Tibial nerve (tissue), 4 donors: Measurements from ENCODE around the gene CDCA8. TPM values are rescaled to one million over a fixed set of nuclear protein-coding genes. Genes with fewer than 3 reads are reported as not detected.

ENCODE experiments used
- DNase-seq, 2 donors: peaks; one replicate each; pipeline ENCODE4 v3.0.0-alpha.2; 2019; ENCODE audit warnings: low spot score in 2 of 2
- H3K27ac ChIP-seq, 4 donors: fragments of 200-600 bp; sonication (generic) in 3 of 4; one replicate each; pipeline ENCODE4 v1.5.1; 2017 to 2019; ENCODE audit warnings: mild to moderate bottlenecking in 1 of 4
- H3K27me3 ChIP-seq, 2 donors: fragments of 200-600 bp; sonication (generic) in 1 of 2; one replicate each; pipeline versions ENCODE4 v1.5.1 to v1.6.0; 2017 to 2019
- H3K36me3 ChIP-seq, 3 donors: fragments of 200-600 bp; sonication (generic); one replicate each; pipeline ENCODE4 v1.5.1; 2018 to 2019
- H3K4me1 ChIP-seq, 4 donors: fragments of 200-600 bp; sonication (generic) in 3 of 4; one replicate each; pipeline ENCODE4 v1.5.1; 2017 to 2019
- H3K4me3 ChIP-seq, 4 donors: fragments of 200-600 bp; sonication (generic) in 3 of 4; one replicate each; pipeline ENCODE4 v1.5.1; 2017 to 2019; ENCODE audit warnings: mild to moderate bottlenecking in 1 of 4, moderate library complexity in 1 of 4
- H3K9me3 ChIP-seq, 4 donors: fragments of 200-600 bp; sonication (generic) in 3 of 4; one replicate each; pipeline ENCODE4 v1.5.1; 2017 to 2019
- CTCF ChIP-seq, 5 experiments: fragments of 200-600 bp in 3 of 5; fragments of 450-650 bp in 2 of 5; sonication (generic) in 3 of 5; IDR thresholded peaks; one replicate each; pipeline ENCODE4 v1.5.1; 2016 to 2019; ENCODE audit warnings: antibody characterized with exemption in 5 of 5, mild to moderate bottlenecking in 3 of 5, moderate library complexity in 2 of 5
- EP300 ChIP-seq, 2 donors: sonication (generic); formaldehyde crosslinking; IDR thresholded peaks; one replicate each; pipeline ENCODE4 v1.6.1; 2017; ENCODE audit warnings: antibody characterized with exemption in 2 of 2, mild to moderate bottlenecking in 1 of 2
- POLR2A ChIP-seq, 2 donors: fragments of 450-650 bp; IDR thresholded peaks; one replicate each; pipeline ENCODE4 v1.6.1; 2017; ENCODE audit warnings: antibody characterized with exemption in 2 of 2, mild to moderate bottlenecking in 2 of 2, moderate library complexity in 2 of 2
- WGBS, 2 donors: methylation state at CpG; one replicate each; pipeline ENCODE4 v1.1.5; 2018; 5-methylcytosine and 5-hydroxymethylcytosine counted together
- total RNA-seq, 4 donors: library from RNA; depleted of rRNA; stranded (reverse); fragments of >200 nt; gene quantifications; one replicate each; pipeline ENCODE4 v1.1.0, GENCODE V29; 2016

CDCA8 gene
- total RNA-seq, 4 donors from 2014 or later: 0.66 to 0.98 (median 0.90) TPM; not detected in 1

DNA sequence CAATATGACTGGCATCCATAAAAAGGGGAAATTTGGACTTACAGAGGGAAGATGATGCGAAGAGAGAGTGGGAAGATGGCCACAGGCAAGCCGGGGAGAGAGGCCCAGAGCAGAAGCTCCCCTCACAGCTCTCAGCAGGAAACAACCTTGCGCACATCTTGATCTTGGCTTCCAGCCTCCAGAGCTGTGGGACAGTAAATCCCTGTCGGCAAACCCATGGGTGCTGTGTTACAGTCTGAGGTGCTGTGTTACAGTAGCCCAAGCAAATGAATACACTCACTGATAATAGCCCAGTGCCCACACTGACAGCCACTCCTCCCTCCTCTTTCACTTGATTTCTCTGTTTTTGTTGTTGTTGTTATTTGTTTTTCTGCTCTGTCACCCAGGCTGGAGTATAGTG lies 22.4 kb downstream of the CDCA8 start:
- Histone ChIP-seq H3K9me3 (no peaks in the 10 kb centered on the region), H3K4me3 (no peak overlapping the region), H3K4me1 (no peaks in the 10 kb centered on the region), H3K27me3 (peaks cover 0 to 5% of the 10 kb centered on the region in 2 donors), H3K36me3 (no peaks in the 10 kb centered on the region), H3K27ac (no peak overlapping the region)
- WGBS, 2 donors: 77 to 82% methylated on average over 4 of the region's 4 CpGs
- no peak for TF ChIP-seq CTCF (IDR thresholded peaks at IDR 0.05)
- no peak for TF ChIP-seq POLR2A (IDR thresholded peaks at IDR 0.05)
- no peak for TF ChIP-seq EP300 (IDR thresholded peaks at IDR 0.05)
- no peak for DNase-seq

DNA sequence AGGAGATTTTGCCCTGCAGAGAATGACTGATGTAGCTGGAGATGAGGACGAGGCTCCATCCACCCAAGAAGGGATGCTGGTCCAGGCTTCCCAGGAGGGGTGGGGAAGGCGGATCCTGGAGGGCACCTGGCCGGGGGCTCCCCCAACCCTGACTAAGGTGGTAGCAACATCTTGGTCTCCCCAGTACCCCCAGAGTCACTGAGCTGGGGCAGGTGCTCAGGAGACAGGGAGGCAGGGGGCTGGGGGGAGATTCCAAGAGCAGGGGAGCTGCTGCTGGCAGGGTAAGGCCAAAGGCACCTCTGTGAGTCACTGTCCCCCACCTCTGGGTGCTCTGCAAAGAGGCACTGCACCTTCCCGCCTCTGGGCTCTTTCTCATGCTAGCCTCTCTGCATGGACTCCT lies 24.0 kb downstream of the CDCA8 start:
- Histone ChIP-seq H3K9me3 (no peaks in the 10 kb centered on the region), H3K27me3 (peaks cover 0 to 5% of the 10 kb centered on the region in 2 donors), H3K27ac (no peak overlapping the region), H3K36me3 (no peaks in the 10 kb centered on the region), H3K4me1 (peaks cover 0 to 2% (median under 1%) of the 10 kb centered on the region in 4 donors), H3K4me3 (no peak overlapping the region)
- WGBS, 2 donors: 80 to 96% methylated on average over 2 to 4 of the region's 4 CpGs
- no peak for DNase-seq
- no peak for TF ChIP-seq EP300 (IDR thresholded peaks at IDR 0.05)
- TF ChIP-seq CTCF (IDR thresholded peaks at IDR 0.05): no peak
- no peak for TF ChIP-seq POLR2A (IDR thresholded peaks at IDR 0.05)

DNA sequence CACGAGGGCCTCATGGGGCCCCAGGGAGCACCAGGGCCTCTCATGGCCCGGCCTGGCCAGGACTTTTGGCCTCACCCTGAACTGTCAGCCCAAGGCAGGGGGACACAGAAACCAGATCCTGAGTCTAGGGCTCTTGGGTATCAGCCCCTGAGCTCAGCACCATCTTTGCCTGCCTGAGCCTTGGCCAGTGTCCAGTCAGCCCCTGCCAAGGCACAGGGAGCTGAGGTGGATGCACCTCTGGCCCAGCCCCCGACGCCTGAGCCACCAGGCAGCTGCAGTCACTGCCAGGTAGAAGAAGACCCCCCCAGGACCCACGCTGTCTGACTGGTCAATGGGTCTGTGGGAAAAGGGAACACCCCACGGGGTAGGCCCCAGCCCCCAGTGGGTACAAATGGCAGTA lies 25.3 kb downstream of the CDCA8 start:
- 68 to 70% methylated on average over 4 to 5 of the region's 6 CpGs for WGBS, 2 donors
- DNase-seq: no peak
- Histone ChIP-seq H3K4me3 (no peak overlapping the region), H3K27me3 (peaks cover 0 to 5% of the 10 kb centered on the region in 2 donors), H3K36me3 (no peaks in the 10 kb centered on the region), H3K9me3 (no peaks in the 10 kb centered on the region), H3K4me1 (peaks cover 0 to 14% (median 5%) of the 10 kb centered on the region in 4 donors), H3K27ac (no peak overlapping the region)
- TF ChIP-seq CTCF (IDR thresholded peaks at IDR 0.05): no peak
- no peak for TF ChIP-seq POLR2A (IDR thresholded peaks at IDR 0.05)
- TF ChIP-seq EP300 (IDR thresholded peaks at IDR 0.05): no peak

- H3K4me3 ChIP-seq: no peak overlapping the region
- peaks cover 0 to 5% of the 10 kb centered on the region in 2 donors for H3K27me3 ChIP-seq
- no peaks in the 10 kb centered on the region for H3K9me3 ChIP-seq
- no peaks in the 10 kb centered on the region for H3K36me3 ChIP-seq
- WGBS, 2 donors: 84 to 85% methylated on average over 17 to 25 of the region's 26 CpGs
- DNase-seq: no peak
- H3K4me1 ChIP-seq: peaks cover 0 to 21% (median 6%) of the 10 kb centered on the region in 4 donors
- H3K27ac ChIP-seq: no peak overlapping the region
- TF ChIP-seq CTCF (IDR thresholded peaks at IDR 0.05) (no peak), POLR2A (IDR thresholded peaks at IDR 0.05) (no peak), EP300 (IDR thresholded peaks at IDR 0.05) (no peak)
Observed at GRCh38 chr1:37718181-37718900, 26.0 kb downstream of the CDCA8 start.

DNA sequence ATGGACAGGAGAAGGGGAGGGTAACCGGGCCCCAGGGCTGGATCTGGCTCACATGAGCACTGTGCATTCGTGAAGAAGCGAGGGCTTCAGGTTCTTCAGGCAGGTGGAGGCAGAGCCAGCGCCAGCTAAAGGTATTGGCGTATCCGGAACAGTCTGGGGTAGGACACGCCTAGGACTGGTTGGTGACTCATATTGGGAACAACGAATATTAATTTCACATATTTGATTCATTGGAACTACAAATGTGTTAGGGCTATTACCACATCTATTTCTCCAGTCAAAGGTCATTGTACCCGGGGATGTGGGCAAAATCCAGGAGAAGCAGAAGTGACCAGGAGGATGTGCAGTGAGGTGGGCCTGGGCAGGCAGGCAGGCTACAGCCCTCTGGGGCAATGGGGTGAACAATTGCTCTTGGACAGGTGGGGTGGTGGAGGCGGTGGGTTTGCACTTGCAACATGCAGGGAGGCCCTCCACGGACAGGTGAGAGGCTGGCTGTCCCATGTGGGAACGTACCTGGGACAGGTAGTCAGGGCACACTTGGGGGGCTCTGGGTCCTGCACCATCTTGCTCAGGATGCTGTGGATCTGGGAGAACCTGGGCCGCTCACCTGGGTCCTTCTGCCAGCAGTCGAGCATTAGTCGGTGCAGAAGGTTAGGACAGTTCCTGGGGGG lies 26.7 kb downstream of the CDCA8 start:
- Histone ChIP-seq H3K4me1 (peaks cover 0 to 25% (median 6%) of the 10 kb centered on the region in 4 donors), H3K4me3 (no peak overlapping the region), H3K9me3 (no peaks in the 10 kb centered on the region), H3K27me3 (peaks cover 0 to 5% of the 10 kb centered on the region in 2 donors), H3K36me3 (no peaks in the 10 kb centered on the region), H3K27ac (no peak overlapping the region)
- TF ChIP-seq POLR2A (IDR thresholded peaks at IDR 0.05) (no peak), CTCF (IDR thresholded peaks at IDR 0.05) (no peak), EP300 (IDR thresholded peaks at IDR 0.05) (no peak)
- 83 to 93% methylated on average over 15 of the region's 15 CpGs for WGBS, 2 donors
- DNase-seq: no peak
